K562 (cell line): ENCODE results near the gene PGPEP1. TPM values are rescaled to one million over a fixed set of nuclear protein-coding genes. Genes with fewer than 3 reads are reported as not detected.

Experiments used
- CTCF ChIP-seq, 3 experiments: IDR thresholded peaks in 2 of 3; conservative IDR thresholded peaks in 1 of 3; 2 replicates each; pipeline ENCODE4 v1.5.1; 2011 to 2012; ENCODE audit warnings: low read length in 3 of 3, mild to moderate bottlenecking in 3 of 3, control low read depth in 2 of 3, improper control_type of control experiment in 1 of 3, inconsistent platforms in 1 of 3, low read depth in 1 of 3, mixed read lengths in 1 of 3, moderate library complexity in 1 of 3; ENCODE audit not compliant: insufficient read depth in 2 of 3
- ETV1 ChIP-seq: fragments of 450-650 bp; conservative IDR thresholded peaks from 2 replicates; pipeline ENCODE4 v1.6.1; 2016; ENCODE audit warnings: missing genetic modification characterization, control low read depth, low read depth, missing compliant biosample characterization
- GABPA ChIP-seq: fragments of 200-800 bp; sonication (Bioruptor generic); conservative IDR thresholded peaks from 2 replicates; pipeline ENCODE4 v1.6.1; 2016; ENCODE audit warnings: low read depth, missing genetic modification characterization, missing compliant biosample characterization
- LARP7 ChIP-seq: fragments of 450-650 bp; IDR thresholded peaks from 2 replicates; pipeline ENCODE4 v1.6.1; 2016
- POLR2AphosphoS5 ChIP-seq: IDR thresholded peaks from 2 replicates; pipeline ENCODE4 v1.6.1; 2011; ENCODE audit warnings: mild to moderate bottlenecking, low read depth, low read length, moderate library complexity; ENCODE audit not compliant: control insufficient read depth, insufficient read depth
- SMARCA5 ChIP-seq: fragments of 450-650 bp; IDR thresholded peaks from 2 replicates; pipeline ENCODE4 v1.6.1; 2016
- SPI1 ChIP-seq: IDR thresholded peaks from 2 replicates; pipeline ENCODE4 v1.6.1; 2011; ENCODE audit warnings: low read depth, low read length, control low read depth, borderline replicate concordance
- ZBTB7A ChIP-seq: IDR thresholded peaks from 2 replicates; pipeline ENCODE4 v1.6.1; 2011; ENCODE audit warnings: low read depth, mild to moderate bottlenecking, low read length, moderate library complexity, borderline replicate concordance; ENCODE audit not compliant: control insufficient read depth
- ZC3H4 ChIP-seq: sonication (generic); formaldehyde crosslinking; IDR thresholded peaks from 2 replicates; pipeline ENCODE4 v1.9.0; 2021; ENCODE audit warnings: missing genetic modification reagents, borderline replicate concordance
- ZKSCAN1 ChIP-seq: fragments of 150-350 bp; IDR thresholded peaks from 2 replicates; pipeline ENCODE4 v1.6.1; 2016; ENCODE audit warnings: low read depth, low read length
- ZNF12 ChIP-seq: sonication (generic); formaldehyde crosslinking; IDR thresholded peaks from 2 replicates; pipeline ENCODE4 v1.4.0; 2020; ENCODE audit warnings: mild to moderate bottlenecking, missing genetic modification reagents
- ZNF217 ChIP-seq: sonication (generic); formaldehyde crosslinking; IDR thresholded peaks from 2 replicates; pipeline ENCODE4 v1.8.0; 2022; ENCODE audit warnings: mild to moderate bottlenecking, missing genetic modification reagents
- ZNF263 ChIP-seq: sonication (generic); formaldehyde crosslinking; IDR thresholded peaks from 2 replicates; pipeline ENCODE4 v1.8.0; 2022; ENCODE audit warnings: mild to moderate bottlenecking, missing genetic modification reagents, borderline replicate concordance
- ZNF384 ChIP-seq: IDR thresholded peaks from 2 replicates; pipeline ENCODE4 v1.6.1; 2012; ENCODE audit warnings: low read depth, low read length, improper control_type of control experiment
- polyA plus RNA-seq, 8 experiments: library from polyadenylated mRNA; depleted of rRNA in 4 of 8; stranded (reverse) in 5 of 8; unstranded in 3 of 8; fragments of >200 nt; fragmentation: Nextera tagmentation in 2 of 8; fragmentation: Illumina TruSeq in 1 of 8; extraction: Ambion mirVana in 2 of 8; extraction: Trizol in 1 of 8; gene quantifications; 2 replicates each; pipeline versions ENCODE4 v1.2.1 to v1.2.3, GENCODE V29; 2011 to 2014; ENCODE audit warnings: inconsistent platforms in 1 of 8, missing spikeins in 1 of 8
- total RNA-seq, 7 experiments: library from RNA; depleted of rRNA in 6 of 7; stranded (reverse); fragments of >200 nt in 6 of 7; fragmentation: Illumina TruSeq in 2 of 7; extraction: Trizol in 2 of 7; gene quantifications; 2 replicates each; pipeline versions ENCODE4 v1.2.1 to v1.2.3, GENCODE V29; 2011 to 2021; ENCODE audit warnings: low replicate concordance in 1 of 7
- TF ChIP-seq, protein P1 (sequence below), 2 experiments: fragments of 450-650 bp in 1 of 2; sonication (generic) in 1 of 2; formaldehyde crosslinking in 1 of 2; IDR thresholded peaks; 2 replicates each; pipeline versions ENCODE4 v1.7.1 to v1.9.0; 2016 to 2022; ENCODE audit warnings: inconsistent platforms in 1 of 2, mild to moderate bottlenecking in 1 of 2, missing genetic modification reagents in 1 of 2
- TF ChIP-seq, protein P2 (sequence below): sonication (generic); formaldehyde crosslinking; IDR thresholded peaks from 2 replicates; pipeline ENCODE4 v1.9.0; 2022; ENCODE audit warnings: mild to moderate bottlenecking, missing genetic modification reagents

The PGPEP1 gene
- total and polyA plus RNA-seq, 9 of the 15 experiments (the other 6 are each of a cell fraction or from before 2014, with no cell fraction given), result 10.0 to 69.6 (median 33.5) TPM

DNA sequence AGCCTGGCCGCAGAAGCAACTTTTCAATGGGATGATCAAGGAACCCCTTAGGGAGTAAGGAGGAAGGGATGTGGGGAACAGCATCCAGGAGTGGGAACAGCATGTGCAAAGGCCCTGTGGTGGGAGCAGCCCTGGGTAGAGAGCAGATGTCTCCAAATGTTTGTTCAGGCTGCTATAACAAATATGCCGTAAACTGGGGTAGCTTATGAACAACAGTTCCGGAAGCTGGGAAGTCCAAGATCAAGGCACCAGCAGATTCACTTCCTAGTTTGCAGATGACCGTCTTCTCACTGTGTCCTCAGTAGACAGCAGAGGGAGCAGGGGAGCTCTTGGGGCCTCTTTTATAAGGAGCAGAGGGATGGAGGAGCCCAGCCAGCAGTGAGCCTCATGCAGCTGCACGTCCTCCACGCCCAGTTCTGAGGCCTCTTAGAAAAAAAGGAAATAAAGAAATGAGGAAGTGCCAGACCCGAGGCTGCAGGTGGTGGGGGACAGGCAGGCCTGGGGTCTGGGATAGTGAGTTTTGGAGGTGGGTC is 61.2 kb downstream of the PGPEP1 start (continued):
- TF ChIP-seq CTCF (IDR thresholded peaks at IDR 0.05 in 2 of 3, conservative IDR thresholded peaks at IDR 0.05 in 1 of 3; ENCODE audit: insufficient read depth in 2 of 3, low read depth in 1 of 3, low read length in 3 of 3), result peak; percentile 69 to 77 (median 71)
- TF ChIP-seq ZBTB7A, result peak; percentile 69
- TF ChIP-seq, protein P1, sequence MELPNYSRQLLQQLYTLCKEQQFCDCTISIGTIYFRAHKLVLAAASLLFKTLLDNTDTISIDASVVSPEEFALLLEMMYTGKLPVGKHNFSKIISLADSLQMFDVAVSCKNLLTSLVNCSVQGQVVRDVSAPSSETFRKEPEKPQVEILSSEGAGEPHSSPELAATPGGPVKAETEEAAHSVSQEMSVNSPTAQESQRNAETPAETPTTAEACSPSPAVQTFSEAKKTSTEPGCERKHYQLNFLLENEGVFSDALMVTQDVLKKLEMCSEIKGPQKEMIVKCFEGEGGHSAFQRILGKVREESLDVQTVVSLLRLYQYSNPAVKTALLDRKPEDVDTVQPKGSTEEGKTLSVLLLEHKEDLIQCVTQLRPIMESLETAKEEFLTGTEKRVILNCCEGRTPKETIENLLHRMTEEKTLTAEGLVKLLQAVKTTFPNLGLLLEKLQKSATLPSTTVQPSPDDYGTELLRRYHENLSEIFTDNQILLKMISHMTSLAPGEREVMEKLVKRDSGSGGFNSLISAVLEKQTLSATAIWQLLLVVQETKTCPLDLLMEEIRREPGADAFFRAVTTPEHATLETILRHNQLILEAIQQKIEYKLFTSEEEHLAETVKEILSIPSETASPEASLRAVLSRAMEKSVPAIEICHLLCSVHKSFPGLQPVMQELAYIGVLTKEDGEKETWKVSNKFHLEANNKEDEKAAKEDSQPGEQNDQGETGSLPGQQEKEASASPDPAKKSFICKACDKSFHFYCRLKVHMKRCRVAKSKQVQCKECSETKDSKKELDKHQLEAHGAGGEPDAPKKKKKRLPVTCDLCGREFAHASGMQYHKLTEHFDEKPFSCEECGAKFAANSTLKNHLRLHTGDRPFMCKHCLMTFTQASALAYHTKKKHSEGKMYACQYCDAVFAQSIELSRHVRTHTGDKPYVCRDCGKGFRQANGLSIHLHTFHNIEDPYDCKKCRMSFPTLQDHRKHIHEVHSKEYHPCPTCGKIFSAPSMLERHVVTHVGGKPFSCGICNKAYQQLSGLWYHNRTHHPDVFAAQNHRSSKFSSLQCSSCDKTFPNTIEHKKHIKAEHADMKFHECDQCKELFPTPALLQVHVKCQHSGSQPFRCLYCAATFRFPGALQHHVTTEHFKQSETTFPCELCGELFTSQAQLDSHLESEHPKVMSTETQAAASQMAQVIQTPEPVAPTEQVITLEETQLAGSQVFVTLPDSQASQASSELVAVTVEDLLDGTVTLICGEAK (IDR thresholded peaks at IDR 0.05), result 0 out of 2 replicates have a peak, but pooled peaks have one; percentile 39
- TF ChIP-seq, protein P1 (CRISPR knock-in tag; IDR thresholded peaks at IDR 0.05), result no peak
- TF ChIP-seq LARP7, result no peak
- TF ChIP-seq ZNF217 (CRISPR knock-in tag), result no peak
- peak; percentile 100 for TF ChIP-seq SPI1
- TF ChIP-seq SMARCA5, result peak; percentile 93
- TF ChIP-seq POLR2AphosphoS5, result no peak
- TF ChIP-seq ZNF384, result peak; percentile 47; the same call in 1 of the 2 replicates
- 0 out of 2 replicates have a peak, but pooled peaks have one; percentile 33 for TF ChIP-seq ZC3H4
- 0 out of 2 replicates have a peak, but pooled peaks have one; percentile 21 for TF ChIP-seq GABPA
- TF ChIP-seq, protein P2, sequence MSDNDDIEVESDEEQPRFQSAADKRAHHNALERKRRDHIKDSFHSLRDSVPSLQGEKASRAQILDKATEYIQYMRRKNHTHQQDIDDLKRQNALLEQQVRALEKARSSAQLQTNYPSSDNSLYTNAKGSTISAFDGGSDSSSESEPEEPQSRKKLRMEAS (CRISPR knock-in tag), result peak; percentile 69
- TF ChIP-seq ZKSCAN1, result 0 out of 2 replicates have a peak, but pooled peaks have one; percentile 20
- TF ChIP-seq ZNF263, result peak; percentile 70; the same call in 1 of the 2 replicates
- peak; percentile 41; the same call in 1 of the 2 replicates for TF ChIP-seq ETV1 (tag)
- TF ChIP-seq ZNF12 (CRISPR knock-in tag), result peak; percentile 96
